Measurements from ENCODE around the gene DFFB.

Gene DFFB

GRCh38 chr1:3886691-3887090 lies 29.4 kb downstream of the DFFB start:
- DNase-seq (ENCODE audit: low read depth): no peak
- TF ChIP-seq CTCF (conservative IDR thresholded peaks at IDR 0.05; ENCODE audit: low read depth, low read length): no peak
- no peak overlapping the region for H3K4me3 ChIP-seq (ENCODE audit: low read length)

- H3K4me3 ChIP-seq (ENCODE audit: low read length): no peak overlapping the region
- TF ChIP-seq CTCF (conservative IDR thresholded peaks at IDR 0.05; ENCODE audit: low read depth, low read length): no peak
- DNase-seq (ENCODE audit: low read depth): no peak
Measured at GRCh38 chr1:3888301-3888700, 31.0 kb downstream of the DFFB start.

- no peak overlapping the region for H3K4me3 ChIP-seq (ENCODE audit: low read length)
- DNase-seq (ENCODE audit: low read depth): no peak
- TF ChIP-seq CTCF (conservative IDR thresholded peaks at IDR 0.05; ENCODE audit: low read depth, low read length): no peak
Measured at GRCh38 chr1:3889936-3890335, 32.7 kb downstream of the DFFB start.

GRCh38 chr1:3890389-3891328 lies 33.4 kb downstream of the DFFB start:
- DNase-seq (ENCODE audit: low read depth): no peak
- H3K4me3 ChIP-seq (ENCODE audit: low read length): no peak overlapping the region

GRCh38 chr1:3891329-3891865 lies 34.1 kb downstream of the DFFB start:
- no peak for TF ChIP-seq CTCF (conservative IDR thresholded peaks at IDR 0.05; ENCODE audit: low read depth, low read length)
- no peak overlapping the region for H3K4me3 ChIP-seq (ENCODE audit: low read length)

More at GRCh38 chr1:3890389-3891328, 33.4 kb downstream of the DFFB start:
- TF ChIP-seq CTCF (conservative IDR thresholded peaks at IDR 0.05; ENCODE audit: low read depth, low read length): no peak

GRCh38 chr1:3892748-3893147 lies 35.5 kb downstream of the DFFB start:
- DNase-seq (ENCODE audit: low read depth): no peak
- no peak for TF ChIP-seq CTCF (conservative IDR thresholded peaks at IDR 0.05; ENCODE audit: low read depth, low read length)
- H3K4me3 ChIP-seq (ENCODE audit: low read length): no peak overlapping the region

More at GRCh38 chr1:3891329-3891865, 34.1 kb downstream of the DFFB start:
- DNase-seq (ENCODE audit: low read depth): no peak

- H3K4me3 ChIP-seq (ENCODE audit: low read length): no peak overlapping the region
- DNase-seq (ENCODE audit: low read depth): no peak
- no peak for TF ChIP-seq CTCF (conservative IDR thresholded peaks at IDR 0.05; ENCODE audit: low read depth, low read length)
Measured at GRCh38 chr1:3893190-3893589, 35.9 kb downstream of the DFFB start.

Data from retinal pigment epithelial cell (primary cell).